Lower leg skin (tissue), 4 donors: Measurements from ENCODE around the gene DMGDH. TPM values are rescaled to one million over a fixed set of nuclear protein-coding genes. Genes with fewer than 3 reads are reported as not detected.

Source experiments
- DNase-seq, 2 donors: peaks; one replicate each; pipeline ENCODE4 v3.0.0-alpha.2; 2019; ENCODE audit warnings: low spot score in 2 of 2
- H3K4me3 ChIP-seq: fragments of 200-600 bp; sonication (generic); 2 replicates; pipeline ENCODE4 v1.5.1; 2017; ENCODE audit warnings: mild to moderate bottlenecking, low read depth; ENCODE audit not compliant: poor library complexity, severe bottlenecking
- CTCF ChIP-seq, 3 donors: fragments of 450-650 bp; IDR thresholded peaks; one replicate each; pipeline ENCODE4 v1.5.1; 2016; ENCODE audit warnings: antibody characterized with exemption in 3 of 3, mild to moderate bottlenecking in 3 of 3, moderate library complexity in 2 of 3
- POLR2A ChIP-seq, 2 donors: fragments of 450-650 bp; IDR thresholded peaks; one replicate each; pipeline ENCODE4 v1.6.1; 2016 to 2017; ENCODE audit warnings: antibody characterized with exemption in 2 of 2, mild to moderate bottlenecking in 1 of 2, moderate library complexity in 1 of 2
- WGBS, 2 donors: methylation state at CpG; one replicate each; pipeline ENCODE4 v1.1.5; 2018; 5-methylcytosine and 5-hydroxymethylcytosine counted together
- intact Hi-C: fragments of 100-400 bp; cut with DNase I; formaldehyde crosslinking; loops from one replicate; pipeline ENCODE4 v1.15.0; 2023; ENCODE audit warnings: low total_unique reads
- total RNA-seq, 4 donors: library from RNA; depleted of rRNA; stranded (reverse); fragments of >200 nt; gene quantifications; one replicate each; pipeline ENCODE4 v1.1.0, GENCODE V29; 2016

The DMGDH gene
- total RNA-seq, 4 donors from 2014 or later, result 0.42 to 1.0 (median 0.91) TPM; not detected in 1

GRCh38 chr5:78961743-78962142 lies 107.7 kb downstream of the DMGDH start:
- intact Hi-C loops, result no loop called here
- WGBS, 2 donors, result 84 to 87% methylated on average over 1 of the region's 1 CpG
- DNase-seq, result no peak
- H3K4me3 ChIP-seq, result no peak overlapping the region
- TF ChIP-seq CTCF (IDR thresholded peaks at IDR 0.05) (no peak), POLR2A (IDR thresholded peaks at IDR 0.05) (no peak)

- WGBS, 2 donors, result 74 to 93% methylated on average over 1 of the region's 1 CpG
- no peak for TF ChIP-seq POLR2A (IDR thresholded peaks at IDR 0.05)
- no peak for TF ChIP-seq CTCF (IDR thresholded peaks at IDR 0.05)
- DNase-seq, result no peak
- intact Hi-C loops, result no loop called here
- no peak overlapping the region for H3K4me3 ChIP-seq
Measured at GRCh38 chr5:78959767-78960166, 109.7 kb downstream of the DMGDH start.

GRCh38 chr5:78958672-78959445 lies 110.6 kb downstream of the DMGDH start:
- no peak for DNase-seq
- no peak for TF ChIP-seq POLR2A (IDR thresholded peaks at IDR 0.05)
- no peak for TF ChIP-seq CTCF (IDR thresholded peaks at IDR 0.05)

GRCh38 chr5:78956901-78957300 lies 112.6 kb downstream of the DMGDH start:
- WGBS, 2 donors, result 59 to 76% methylated on average over 1 of the region's 1 CpG
- no peak for DNase-seq
- intact Hi-C loops, result no loop called here
- TF ChIP-seq CTCF (IDR thresholded peaks at IDR 0.05) (no peak), POLR2A (IDR thresholded peaks at IDR 0.05) (no peak)
- H3K4me3 ChIP-seq, result no peak overlapping the region

More at GRCh38 chr5:78958672-78959445, 110.6 kb downstream of the DMGDH start:
- intact Hi-C loops, result no loop called here
- H3K4me3 ChIP-seq, result no peak overlapping the region
- WGBS, 2 donors, result 74 to 78% methylated on average over 3 of the region's 3 CpGs

GRCh38 chr5:78953092-78953800 lies 116.2 kb downstream of the DMGDH start:
- H3K4me3 ChIP-seq, result no peak overlapping the region
- no peak for DNase-seq
- 71 to 74% methylated on average over 4 of the region's 4 CpGs for WGBS, 2 donors
- TF ChIP-seq CTCF (IDR thresholded peaks at IDR 0.05) (no peak), POLR2A (IDR thresholded peaks at IDR 0.05) (no peak)
- intact Hi-C loops, result no loop called here

Other genes with a start within 250 kb of the DMGDH start
- gene ARSB, start 84.4 kb downstream of the DMGDH start, total RNA-seq, result 1 to 10 TPM; 2.0 to 5.5 (median 2.4) TPM
- gene BHMT2, start 93 bp upstream of the DMGDH start, total RNA-seq, result 1 to 10 TPM in 3 of 4 donors, under 1 TPM in 1; 0.42 to 5.4 (median 1.8) TPM
- gene BHMT, start 42.1 kb upstream of the DMGDH start, total RNA-seq, result under 1 TPM in 1 of 4 donors, not detected in 3; 0.83 TPM
- 10 to 100 TPM; 25.6 to 38.8 (median 30.5) TPM for gene JMY, start 166.5 kb upstream of the DMGDH start, total RNA-seq